ENCODE data around the gene ERBB2. TPM values are rescaled to one million over a fixed set of nuclear protein-coding genes. Genes with fewer than 3 reads are reported as not detected.
A peak's percentile ranks its signal among the peaks of the same experiment; 100 is the strongest.

ERBB2 gene
- total and polyA plus RNA-seq, 2 experiments from 2014 or later = 46.2 to 196 TPM

DNA sequence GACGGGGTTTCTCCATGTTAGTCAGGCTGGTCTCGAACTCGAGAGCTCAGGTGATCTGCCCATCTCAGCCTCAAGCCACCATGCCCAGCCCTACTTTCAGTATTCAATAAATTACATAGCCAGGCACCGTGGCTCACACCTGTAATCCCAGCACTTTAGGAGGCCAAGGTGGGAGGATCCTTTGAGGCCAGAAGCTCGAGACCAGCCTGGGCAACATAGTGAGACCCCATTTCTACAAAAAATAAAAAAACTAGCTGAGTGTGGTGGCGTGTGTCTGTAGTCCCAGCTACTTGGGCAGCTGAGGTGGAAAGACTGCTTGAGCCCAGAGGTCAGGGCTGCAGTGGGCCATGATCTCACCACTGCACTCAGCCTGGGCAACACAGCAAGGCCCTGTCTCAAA lies 22.2 kb downstream of the ERBB2 start:
- peaks cover 91% of the 10 kb centered on the region for H3K36me3 Mint-ChIP-seq (ENCODE audit: low read depth)
- H3K4me1 Mint-ChIP-seq = peaks cover 12% of the 10 kb centered on the region
- H3K4me3 ChIP-seq = no peak overlapping the region
- H3K79me2 ChIP-seq (replicated peaks; ENCODE audit: insufficient read depth) = no peaks in the 10 kb centered on the region
- no peak overlapping the region for H3K27ac Mint-ChIP-seq
- H3K4me3 Mint-ChIP-seq = no peak overlapping the region
- H3F3A ChIP-seq (replicated peaks; ENCODE audit: low read depth) = peaks cover 29% of the 10 kb centered on the region
- peaks cover 31% of the 10 kb centered on the region for H3K36me3 ChIP-seq (ENCODE audit: insufficient read depth)
- no peak for DNase-seq (ENCODE audit: low spot score)
- TF ChIP-seq POLR2AphosphoS5 (IDR thresholded peaks at IDR 0.05; ENCODE audit: low read depth) = no peak
- TF ChIP-seq, protein P1, sequence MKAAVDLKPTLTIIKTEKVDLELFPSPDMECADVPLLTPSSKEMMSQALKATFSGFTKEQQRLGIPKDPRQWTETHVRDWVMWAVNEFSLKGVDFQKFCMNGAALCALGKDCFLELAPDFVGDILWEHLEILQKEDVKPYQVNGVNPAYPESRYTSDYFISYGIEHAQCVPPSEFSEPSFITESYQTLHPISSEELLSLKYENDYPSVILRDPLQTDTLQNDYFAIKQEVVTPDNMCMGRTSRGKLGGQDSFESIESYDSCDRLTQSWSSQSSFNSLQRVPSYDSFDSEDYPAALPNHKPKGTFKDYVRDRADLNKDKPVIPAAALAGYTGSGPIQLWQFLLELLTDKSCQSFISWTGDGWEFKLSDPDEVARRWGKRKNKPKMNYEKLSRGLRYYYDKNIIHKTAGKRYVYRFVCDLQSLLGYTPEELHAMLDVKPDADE (IDR thresholded peaks at IDR 0.05) = no peak
- TF ChIP-seq, protein P2, sequence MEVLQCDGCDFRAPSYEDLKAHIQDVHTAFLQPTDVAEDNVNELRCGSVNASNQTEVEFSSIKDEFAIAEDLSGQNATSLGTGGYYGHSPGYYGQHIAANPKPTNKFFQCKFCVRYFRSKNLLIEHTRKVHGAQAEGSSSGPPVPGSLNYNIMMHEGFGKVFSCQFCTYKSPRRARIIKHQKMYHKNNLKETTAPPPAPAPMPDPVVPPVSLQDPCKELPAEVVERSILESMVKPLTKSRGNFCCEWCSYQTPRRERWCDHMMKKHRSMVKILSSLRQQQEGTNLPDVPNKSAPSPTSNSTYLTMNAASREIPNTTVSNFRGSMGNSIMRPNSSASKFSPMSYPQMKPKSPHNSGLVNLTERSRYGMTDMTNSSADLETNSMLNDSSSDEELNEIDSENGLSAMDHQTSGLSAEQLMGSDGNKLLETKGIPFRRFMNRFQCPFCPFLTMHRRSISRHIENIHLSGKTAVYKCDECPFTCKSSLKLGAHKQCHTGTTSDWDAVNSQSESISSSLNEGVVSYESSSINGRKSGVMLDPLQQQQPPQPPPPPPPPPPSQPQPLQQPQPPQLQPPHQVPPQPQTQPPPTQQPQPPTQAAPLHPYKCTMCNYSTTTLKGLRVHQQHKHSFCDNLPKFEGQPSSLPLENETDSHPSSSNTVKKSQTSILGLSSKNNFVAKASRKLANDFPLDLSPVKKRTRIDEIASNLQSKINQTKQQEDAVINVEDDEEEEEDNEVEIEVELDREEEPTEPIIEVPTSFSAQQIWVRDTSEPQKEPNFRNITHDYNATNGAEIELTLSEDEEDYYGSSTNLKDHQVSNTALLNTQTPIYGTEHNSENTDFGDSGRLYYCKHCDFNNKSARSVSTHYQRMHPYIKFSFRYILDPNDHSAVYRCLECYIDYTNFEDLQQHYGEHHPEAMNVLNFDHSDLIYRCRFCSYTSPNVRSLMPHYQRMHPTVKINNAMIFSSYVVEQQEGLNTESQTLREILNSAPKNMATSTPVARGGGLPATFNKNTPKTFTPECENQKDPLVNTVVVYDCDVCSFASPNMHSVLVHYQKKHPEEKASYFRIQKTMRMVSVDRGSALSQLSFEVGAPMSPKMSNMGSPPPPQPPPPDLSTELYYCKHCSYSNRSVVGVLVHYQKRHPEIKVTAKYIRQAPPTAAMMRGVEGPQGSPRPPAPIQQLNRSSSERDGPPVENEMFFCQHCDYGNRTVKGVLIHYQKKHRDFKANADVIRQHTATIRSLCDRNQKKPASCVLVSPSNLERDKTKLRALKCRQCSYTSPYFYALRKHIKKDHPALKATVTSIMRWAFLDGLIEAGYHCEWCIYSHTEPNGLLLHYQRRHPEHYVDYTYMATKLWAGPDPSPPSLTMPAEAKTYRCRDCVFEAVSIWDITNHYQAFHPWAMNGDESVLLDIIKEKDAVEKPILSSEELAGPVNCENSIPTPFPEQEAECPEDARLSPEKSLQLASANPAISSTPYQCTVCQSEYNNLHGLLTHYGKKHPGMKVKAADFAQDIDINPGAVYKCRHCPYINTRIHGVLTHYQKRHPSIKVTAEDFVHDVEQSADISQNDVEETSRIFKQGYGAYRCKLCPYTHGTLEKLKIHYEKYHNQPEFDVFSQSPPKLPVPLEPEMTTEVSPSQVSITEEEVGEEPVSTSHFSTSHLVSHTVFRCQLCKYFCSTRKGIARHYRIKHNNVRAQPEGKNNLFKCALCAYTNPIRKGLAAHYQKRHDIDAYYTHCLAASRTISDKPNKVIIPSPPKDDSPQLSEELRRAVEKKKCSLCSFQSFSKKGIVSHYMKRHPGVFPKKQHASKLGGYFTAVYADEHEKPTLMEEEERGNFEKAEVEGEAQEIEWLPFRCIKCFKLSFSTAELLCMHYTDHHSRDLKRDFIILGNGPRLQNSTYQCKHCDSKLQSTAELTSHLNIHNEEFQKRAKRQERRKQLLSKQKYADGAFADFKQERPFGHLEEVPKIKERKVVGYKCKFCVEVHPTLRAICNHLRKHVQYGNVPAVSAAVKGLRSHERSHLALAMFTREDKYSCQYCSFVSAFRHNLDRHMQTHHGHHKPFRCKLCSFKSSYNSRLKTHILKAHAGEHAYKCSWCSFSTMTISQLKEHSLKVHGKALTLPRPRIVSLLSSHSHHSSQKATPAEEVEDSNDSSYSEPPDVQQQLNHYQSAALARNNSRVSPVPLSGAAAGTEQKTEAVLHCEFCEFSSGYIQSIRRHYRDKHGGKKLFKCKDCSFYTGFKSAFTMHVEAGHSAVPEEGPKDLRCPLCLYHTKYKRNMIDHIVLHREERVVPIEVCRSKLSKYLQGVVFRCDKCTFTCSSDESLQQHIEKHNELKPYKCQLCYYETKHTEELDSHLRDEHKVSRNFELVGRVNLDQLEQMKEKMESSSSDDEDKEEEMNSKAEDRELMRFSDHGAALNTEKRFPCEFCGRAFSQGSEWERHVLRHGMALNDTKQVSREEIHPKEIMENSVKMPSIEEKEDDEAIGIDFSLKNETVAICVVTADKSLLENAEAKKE (CRISPR knock-in tag; IDR thresholded peaks at IDR 0.05) = no peak
- no peak overlapping the region for H3K4me2 ChIP-seq
- H3K9me2 ChIP-seq (ENCODE audit: insufficient read depth) = no peaks in the 10 kb centered on the region
- ATAC-seq = no peak
- no peak overlapping the region for H2AFZ ChIP-seq
- peaks cover 6% of the 10 kb centered on the region; the same call in 1 of the 2 replicates for H4K20me1 ChIP-seq (replicated peaks; ENCODE audit: insufficient read depth)
- no peaks in the 10 kb centered on the region for H3K4me1 ChIP-seq (ENCODE audit: insufficient read depth)
- no peaks in the 10 kb centered on the region for H3K9me3 Mint-ChIP-seq
- no peaks in the 10 kb centered on the region for H3K27me3 ChIP-seq (ENCODE audit: insufficient read depth)
- H3K27me3 Mint-ChIP-seq (ENCODE audit: insufficient read depth, low read depth, poor library complexity) = peaks cover 29% of the 10 kb centered on the region
- 0 out of 2 replicates have a peak overlapping the region, but pooled peaks have one; percentile 9 for H3K27ac ChIP-seq (ENCODE audit: low read depth)

All from GM23338 (cell line).